Measurements from ENCODE around the gene NCLN. TPM values are rescaled to one million over a fixed set of nuclear protein-coding genes. Genes with fewer than 3 reads are reported as not detected.

NCLN gene
- total RNA-seq, 1 donor from 2014 or later, result 12.2 TPM

GRCh38 chr19:3163230-3163886 is 22.4 kb upstream of the NCLN start:
- Mint-ChIP-seq H3K27me3 (ENCODE audit: insufficient read depth, low read depth) (peaks cover 12% of the 10 kb centered on the region), H3K27ac (no peak overlapping the region), H3K36me3 (no peaks in the 10 kb centered on the region), H3K4me3 (peak overlapping the region; percentile 43), H3K4me1 (peaks cover 2% of the 10 kb centered on the region), H3K9me3 (no peaks in the 10 kb centered on the region)
- Histone ChIP-seq H3K9ac (no peak overlapping the region), H3F3A (ENCODE audit: low read depth) (no peaks in the 10 kb centered on the region), H3K27me3 (peaks cover 15% of the 10 kb centered on the region), H2AFZ (replicated peaks) (peak overlapping the region; percentile 97), H3K4me2 (peak overlapping the region; percentile 75), H3K79me2 (ENCODE audit: low read depth) (no peaks in the 10 kb centered on the region), H4K20me1 (ENCODE audit: low read depth) (no peaks in the 10 kb centered on the region), H3K27ac (no peak overlapping the region), H3K4me3 (peak overlapping the region; percentile 39), H3K4me1 (no peaks in the 10 kb centered on the region), H3K36me3 (no peaks in the 10 kb centered on the region), H3K9me3 (ENCODE audit: low read depth) (no peaks in the 10 kb centered on the region)
- TF ChIP-seq CTCF (IDR thresholded peaks at IDR 0.05) (peak; percentile 96), EZH2phosphoT487 (IDR thresholded peaks at IDR 0.05) (no peak)
- peak; percentile 89 for DNase-seq (ENCODE audit: low spot score)

GRCh38 chr19:3163943-3164342 is 21.8 kb upstream of the NCLN start:
- Mint-ChIP-seq H3K27ac (no peak overlapping the region), H3K4me3 (no peak overlapping the region), H3K9me3 (no peaks in the 10 kb centered on the region), H3K27me3 (ENCODE audit: insufficient read depth, low read depth) (peaks cover 12% of the 10 kb centered on the region), H3K36me3 (no peaks in the 10 kb centered on the region), H3K4me1 (peaks cover 2% of the 10 kb centered on the region)
- peak overlapping the region; percentile 75 for H3K4me2 ChIP-seq
- no peaks in the 10 kb centered on the region for H3F3A ChIP-seq (ENCODE audit: low read depth)
- TF ChIP-seq EZH2 (IDR thresholded peaks at IDR 0.05) (no peak), CTCF (IDR thresholded peaks at IDR 0.05) (no peak), EZH2phosphoT487 (IDR thresholded peaks at IDR 0.05) (no peak)
- H3K79me2 ChIP-seq (ENCODE audit: low read depth), result no peaks in the 10 kb centered on the region
- H4K20me1 ChIP-seq (ENCODE audit: low read depth), result no peaks in the 10 kb centered on the region
- no peak overlapping the region for H3K9ac ChIP-seq
- peak overlapping the region; percentile 97 for H2AFZ ChIP-seq (replicated peaks)
- no peaks in the 10 kb centered on the region for H3K4me1 ChIP-seq
- peak overlapping the region; percentile 39 for H3K4me3 ChIP-seq
- H3K27me3 ChIP-seq, result peaks cover 15% of the 10 kb centered on the region
- no peak overlapping the region for H3K27ac ChIP-seq
- no peaks in the 10 kb centered on the region for H3K9me3 ChIP-seq (ENCODE audit: low read depth)
- no peaks in the 10 kb centered on the region for H3K36me3 ChIP-seq
- DNase-seq (ENCODE audit: low spot score), result no peak

GRCh38 chr19:3167533-3168272 is 18.0 kb upstream of the NCLN start:
- Mint-ChIP-seq H3K27me3 (ENCODE audit: insufficient read depth, low read depth) (peaks cover 11% of the 10 kb centered on the region), H3K27ac (no peak overlapping the region), H3K9me3 (no peaks in the 10 kb centered on the region), H3K36me3 (no peaks in the 10 kb centered on the region), H3K4me3 (no peak overlapping the region), H3K4me1 (peaks cover 4% of the 10 kb centered on the region)
- H3F3A ChIP-seq (ENCODE audit: low read depth), result no peaks in the 10 kb centered on the region
- DNase-seq (ENCODE audit: low spot score), result no peak
- no peak overlapping the region for H2AFZ ChIP-seq (replicated peaks)
- no peak overlapping the region for H3K4me3 ChIP-seq
- no peaks in the 10 kb centered on the region for H4K20me1 ChIP-seq (ENCODE audit: low read depth)
- no peaks in the 10 kb centered on the region for H3K4me1 ChIP-seq
- H3K9ac ChIP-seq, result no peak overlapping the region
- H3K36me3 ChIP-seq, result no peaks in the 10 kb centered on the region
- no peak overlapping the region for H3K4me2 ChIP-seq
- TF ChIP-seq CTCF (IDR thresholded peaks at IDR 0.05) (no peak), EZH2phosphoT487 (IDR thresholded peaks at IDR 0.05) (no peak), EZH2 (IDR thresholded peaks at IDR 0.05) (no peak)
- H3K27me3 ChIP-seq, result peaks cover 15% of the 10 kb centered on the region
- H3K79me2 ChIP-seq (ENCODE audit: low read depth), result no peaks in the 10 kb centered on the region
- no peaks in the 10 kb centered on the region for H3K9me3 ChIP-seq (ENCODE audit: low read depth)
- H3K27ac ChIP-seq, result no peak overlapping the region

Data from neural progenitor cell (in vitro differentiated cells).